Endometrial microvascular endothelial cells (primary cell): ENCODE results near the gene PSMB8. TPM values are rescaled to one million over a fixed set of nuclear protein-coding genes. Genes with fewer than 3 reads are reported as not detected.

Experiments used
- in situ Hi-C: cut with HindIII; loops from 2 replicates; pipeline ENCODE4 v1.10.0; 2017; ENCODE audit warnings: low sequenced_read_pairs, low pct_unique_long_range_greater_than_20kb; ENCODE audit errors: inconsistent ontology term
- total RNA-seq: library from RNA; depleted of rRNA; stranded (reverse); fragments of >200 nt; gene quantifications from one replicate; pipeline ENCODE4 v1.2.3, GENCODE V29; 2015; ENCODE audit errors: inconsistent ontology term

PSMB8 gene
- total RNA-seq, 1 donor from 2014 or later, result 106 TPM

- in situ Hi-C loops, result loop anchor here (25.0 kb wide), 1 partner anchor 145 kb away; no protein-coding TSS in a partner anchor
Measured at GRCh38 chr6:32842021-32842650, 1.7 kb downstream of the PSMB8 start.

- in situ Hi-C loops, result loop anchor here (25.0 kb wide), 1 partner anchor 147 kb away; no protein-coding TSS in a partner anchor
Measured at GRCh38 chr6:32840604-32841246, 3.1 kb downstream of the PSMB8 start.

- in situ Hi-C loops, result loop anchor here (25.0 kb wide), 1 partner anchor 148 kb away; no protein-coding TSS in a partner anchor
Measured at GRCh38 chr6:32839356-32839755, 4.5 kb downstream of the PSMB8 start.

GRCh38 chr6:32838114-32838958, 5.5 kb downstream of the PSMB8 start, which contains the start of gene TAP2:
TSS of gene TAP2 (minus strand) at chr6:32838739. CDS start at chr6:32838233, 506 bp downstream.
- in situ Hi-C loops, result loop anchor here (25.0 kb wide), 1 partner anchor 149 kb away; no protein-coding TSS in a partner anchor

GRCh38 chr6:32837651-32838113, 6.2 kb downstream of the PSMB8 start:
- in situ Hi-C loops, result loop anchor here (25.0 kb wide), 1 partner anchor 150 kb away; no protein-coding TSS in a partner anchor

GRCh38 chr6:32836873-32837272, 7.0 kb downstream of the PSMB8 start:
- in situ Hi-C loops, result loop anchor here (25.0 kb wide), 1 partner anchor 150 kb away; no protein-coding TSS in a partner anchor

- in situ Hi-C loops, result loop anchor here (25.0 kb wide), 1 partner anchor 152 kb away; no protein-coding TSS in a partner anchor
Measured at GRCh38 chr6:32835167-32835893, 8.5 kb downstream of the PSMB8 start.

GRCh38 chr6:32833664-32834063, 10.2 kb downstream of the PSMB8 start:
- in situ Hi-C loops, result loop anchor here (25.0 kb wide), 1 partner anchor 154 kb away; no protein-coding TSS in a partner anchor

- in situ Hi-C loops, result loop anchor here (25.0 kb wide), 1 partner anchor 155 kb away; no protein-coding TSS in a partner anchor
Measured at GRCh38 chr6:32832535-32832934, 11.3 kb downstream of the PSMB8 start.

GRCh38 chr6:32830936-32831335, 12.9 kb downstream of the PSMB8 start:
- in situ Hi-C loops, result loop anchor here (25.0 kb wide), 1 partner anchor 156 kb away; no protein-coding TSS in a partner anchor

- in situ Hi-C loops, result loop anchor here (25.0 kb wide), 1 partner anchor 157 kb away; no protein-coding TSS in a partner anchor
Measured at GRCh38 chr6:32830017-32830416, 13.8 kb downstream of the PSMB8 start.

GRCh38 chr6:32829495-32829894, 14.4 kb downstream of the PSMB8 start:
- in situ Hi-C loops, result loop anchor here (25.0 kb wide), 1 partner anchor 158 kb away; no protein-coding TSS in a partner anchor

- in situ Hi-C loops, result loop anchor here (25.0 kb wide), 1 partner anchor 160 kb away; no protein-coding TSS in a partner anchor
Measured at GRCh38 chr6:32827025-32827424, 16.8 kb downstream of the PSMB8 start.

- in situ Hi-C loops, result loop anchor here (25.0 kb wide), 1 partner anchor 161 kb away; no protein-coding TSS in a partner anchor
Measured at GRCh38 chr6:32825966-32826365, 17.9 kb downstream of the PSMB8 start.

- in situ Hi-C loops, result no loop called here
Measured at GRCh38 chr6:32819729-32820128, 24.1 kb downstream of the PSMB8 start.

GRCh38 chr6:32818867-32819266, 25.0 kb downstream of the PSMB8 start:
- in situ Hi-C loops, result no loop called here

GRCh38 chr6:32816746-32817204, 27.1 kb downstream of the PSMB8 start, which contains the start of gene HLA-DOB:
TSS of gene HLA-DOB (minus strand) at chr6:32817002. CDS start at chr6:32816951, 51 bp downstream.
- in situ Hi-C loops, result no loop called here

GRCh38 chr6:32815996-32816395, 27.9 kb downstream of the PSMB8 start:
- in situ Hi-C loops, result no loop called here
